ENCODE results near the gene MBD4. TPM values are rescaled to one million over a fixed set of nuclear protein-coding genes. Genes with fewer than 3 reads are reported as not detected.

MBD4 gene
- total RNA-seq, 1 experiment from 2014 or later, result 25.1 TPM

DNA sequence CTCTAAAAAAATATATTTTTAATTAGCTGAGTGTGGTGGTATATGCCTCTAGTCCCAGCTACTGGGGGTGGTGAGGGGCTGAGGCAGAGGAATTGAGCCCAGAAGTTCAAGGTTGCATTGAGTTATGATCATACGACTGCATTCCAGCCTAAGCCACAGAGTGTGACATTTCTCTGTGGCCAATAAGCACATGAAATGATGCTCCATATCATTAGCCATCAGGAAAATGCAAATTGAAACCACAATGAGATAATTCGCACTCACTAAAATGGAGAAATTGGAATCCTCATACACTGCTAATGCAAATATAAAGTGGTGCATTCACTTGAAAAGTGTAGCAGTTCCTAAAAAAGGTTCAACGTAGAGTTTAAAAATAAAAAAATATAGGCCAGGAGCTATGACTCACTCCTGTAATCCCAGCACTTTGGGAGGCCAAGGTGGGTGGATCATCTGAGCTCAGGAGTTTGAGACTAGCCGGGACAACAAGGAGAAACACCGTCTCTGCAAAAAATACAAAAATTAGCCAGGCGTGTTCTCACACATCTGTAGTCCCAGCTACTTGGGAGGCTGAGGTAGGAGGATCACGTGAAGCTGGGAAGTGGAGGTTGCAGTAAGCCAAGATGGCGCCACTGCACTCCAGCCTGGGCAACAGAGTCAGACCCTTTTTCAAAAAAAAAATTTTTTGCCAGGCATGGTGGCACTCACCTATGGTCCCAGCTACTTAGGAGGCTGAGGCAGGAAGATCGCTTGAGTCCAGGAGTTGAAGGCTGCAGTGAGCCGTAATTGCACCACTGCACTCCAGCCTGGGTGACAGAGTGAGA lies 35.4 kb upstream of the MBD4 start:
- H3K36me3 ChIP-seq (replicated peaks; ENCODE audit: control insufficient read depth, insufficient read depth, low read length), result peaks cover 3% of the 10 kb centered on the region
- H3K4me3 ChIP-seq (ENCODE audit: insufficient read depth, low read depth, low read length), result no peak overlapping the region
- H3K27me3 ChIP-seq (ENCODE audit: control insufficient read depth, insufficient read depth, low read length), result no peaks in the 10 kb centered on the region
- DNase-seq, result no peak

GRCh38 chr3:129473769-129474152 lies 34.0 kb upstream of the MBD4 start:
- H3K36me3 ChIP-seq (replicated peaks; ENCODE audit: control insufficient read depth, insufficient read depth, low read length), result peaks cover 5% of the 10 kb centered on the region
- no peaks in the 10 kb centered on the region for H3K27me3 ChIP-seq (ENCODE audit: control insufficient read depth, insufficient read depth, low read length)
- DNase-seq, result no peak
- no peak overlapping the region for H3K4me3 ChIP-seq (ENCODE audit: insufficient read depth, low read depth, low read length)

DNA sequence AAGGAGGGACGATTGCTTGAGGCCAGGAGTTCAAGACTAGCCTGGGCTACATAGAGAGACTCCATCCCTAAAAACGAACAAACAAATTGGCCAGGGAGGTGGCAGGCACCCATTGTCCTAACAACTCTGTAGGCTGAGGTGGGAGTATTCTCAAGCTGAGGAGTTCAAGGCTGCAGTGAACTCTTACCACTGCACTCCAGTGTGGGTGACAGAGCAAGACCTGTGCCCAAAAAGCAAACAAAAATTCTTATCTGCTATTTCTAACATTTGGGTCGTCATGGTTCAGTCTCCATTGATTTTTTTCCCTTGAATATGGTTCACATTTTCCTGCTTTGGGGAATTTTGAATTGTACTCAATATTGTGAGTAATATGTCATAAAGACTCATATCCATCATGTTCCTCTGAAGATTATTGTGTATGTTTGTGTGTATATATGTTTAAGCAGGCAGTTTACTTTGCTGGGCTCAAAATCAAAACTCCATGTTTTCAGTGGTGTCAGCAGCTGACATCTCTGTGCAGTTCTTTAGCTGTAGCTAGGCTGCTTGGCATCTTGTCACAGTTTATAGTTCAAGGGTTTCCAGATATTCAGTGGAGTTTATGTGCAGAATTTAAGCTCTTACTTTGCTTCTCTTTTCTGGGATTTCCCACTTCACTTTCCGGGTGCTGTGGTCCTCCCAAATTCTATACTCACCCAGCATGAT lies 33.5 kb upstream of the MBD4 start:
- DNase-seq, result no peak
- H3K36me3 ChIP-seq (replicated peaks; ENCODE audit: control insufficient read depth, insufficient read depth, low read length), result peaks cover 5% of the 10 kb centered on the region
- no peak overlapping the region for H3K4me3 ChIP-seq (ENCODE audit: insufficient read depth, low read depth, low read length)
- no peaks in the 10 kb centered on the region for H3K27me3 ChIP-seq (ENCODE audit: control insufficient read depth, insufficient read depth, low read length)

DNA sequence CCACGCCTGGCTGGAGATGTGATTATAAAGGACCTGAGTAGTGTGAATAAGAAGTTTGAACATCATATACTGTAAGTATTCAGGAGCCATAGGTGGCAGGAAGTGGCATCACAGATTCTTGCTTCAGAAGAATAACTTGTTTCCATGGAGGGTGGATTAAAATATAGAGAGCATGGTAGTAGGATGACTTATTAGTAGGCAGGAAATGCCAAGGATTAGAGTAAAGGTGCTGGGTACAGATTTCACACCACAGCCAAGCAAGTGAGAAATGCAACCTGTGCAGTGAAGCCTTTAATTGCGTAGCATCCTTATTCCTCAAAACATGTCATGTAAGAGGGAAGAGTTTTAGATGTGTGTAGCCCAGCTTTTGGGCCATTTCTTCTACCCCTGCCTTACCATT lies 31.1 kb upstream of the MBD4 start:
- peaks cover 5% of the 10 kb centered on the region for H3K36me3 ChIP-seq (replicated peaks; ENCODE audit: control insufficient read depth, insufficient read depth, low read length)
- no peak overlapping the region for H3K4me3 ChIP-seq (ENCODE audit: insufficient read depth, low read depth, low read length)
- no peaks in the 10 kb centered on the region for H3K27me3 ChIP-seq (ENCODE audit: control insufficient read depth, insufficient read depth, low read length)
- no peak for DNase-seq

GRCh38 chr3:129469026-129469425 lies 29.3 kb upstream of the MBD4 start:
- Histone ChIP-seq H3K27me3 (ENCODE audit: control insufficient read depth, insufficient read depth, low read length) (no peaks in the 10 kb centered on the region), H3K36me3 (replicated peaks; ENCODE audit: control insufficient read depth, insufficient read depth, low read length) (peaks cover 5% of the 10 kb centered on the region), H3K4me3 (ENCODE audit: insufficient read depth, low read depth, low read length) (no peak overlapping the region)
- DNase-seq, result no peak

DNA sequence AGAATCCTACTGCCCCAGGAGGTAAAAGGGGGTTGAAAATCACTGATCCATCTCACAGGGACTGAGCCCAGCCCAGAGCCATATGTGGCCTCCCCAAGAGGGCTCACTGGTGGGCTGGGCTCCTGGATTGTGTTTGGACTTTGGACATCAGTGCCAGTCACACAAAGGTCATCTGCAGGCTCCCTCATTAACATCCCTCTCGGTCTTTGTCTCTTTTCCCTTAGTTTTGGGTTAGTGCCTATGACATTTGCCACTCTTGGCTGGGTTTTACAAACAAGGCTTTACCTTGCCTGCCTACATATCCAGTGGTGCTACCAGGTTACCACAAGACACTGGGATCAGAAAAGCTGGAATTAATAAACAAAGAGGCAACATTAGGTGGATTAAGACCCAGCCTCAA lies 28.2 kb upstream of the MBD4 start:
- peaks cover 5% of the 10 kb centered on the region for H3K36me3 ChIP-seq (replicated peaks; ENCODE audit: control insufficient read depth, insufficient read depth, low read length)
- no peak overlapping the region for H3K4me3 ChIP-seq (ENCODE audit: insufficient read depth, low read depth, low read length)
- no peak for DNase-seq
- H3K27me3 ChIP-seq (ENCODE audit: control insufficient read depth, insufficient read depth, low read length), result no peaks in the 10 kb centered on the region

GRCh38 chr3:129463716-129464115 lies 24.0 kb upstream of the MBD4 start:
- no peak for DNase-seq
- Histone ChIP-seq H3K27me3 (ENCODE audit: control insufficient read depth, insufficient read depth, low read length) (no peaks in the 10 kb centered on the region), H3K36me3 (replicated peaks; ENCODE audit: control insufficient read depth, insufficient read depth, low read length) (peaks cover 1% of the 10 kb centered on the region), H3K4me3 (ENCODE audit: insufficient read depth, low read depth, low read length) (no peak overlapping the region)

GRCh38 chr3:129463094-129463493 lies 23.3 kb upstream of the MBD4 start:
- Histone ChIP-seq H3K4me3 (ENCODE audit: insufficient read depth, low read depth, low read length) (no peak overlapping the region), H3K36me3 (replicated peaks; ENCODE audit: control insufficient read depth, insufficient read depth, low read length) (peaks cover 1% of the 10 kb centered on the region), H3K27me3 (ENCODE audit: control insufficient read depth, insufficient read depth, low read length) (no peaks in the 10 kb centered on the region)
- no peak for DNase-seq

DNA sequence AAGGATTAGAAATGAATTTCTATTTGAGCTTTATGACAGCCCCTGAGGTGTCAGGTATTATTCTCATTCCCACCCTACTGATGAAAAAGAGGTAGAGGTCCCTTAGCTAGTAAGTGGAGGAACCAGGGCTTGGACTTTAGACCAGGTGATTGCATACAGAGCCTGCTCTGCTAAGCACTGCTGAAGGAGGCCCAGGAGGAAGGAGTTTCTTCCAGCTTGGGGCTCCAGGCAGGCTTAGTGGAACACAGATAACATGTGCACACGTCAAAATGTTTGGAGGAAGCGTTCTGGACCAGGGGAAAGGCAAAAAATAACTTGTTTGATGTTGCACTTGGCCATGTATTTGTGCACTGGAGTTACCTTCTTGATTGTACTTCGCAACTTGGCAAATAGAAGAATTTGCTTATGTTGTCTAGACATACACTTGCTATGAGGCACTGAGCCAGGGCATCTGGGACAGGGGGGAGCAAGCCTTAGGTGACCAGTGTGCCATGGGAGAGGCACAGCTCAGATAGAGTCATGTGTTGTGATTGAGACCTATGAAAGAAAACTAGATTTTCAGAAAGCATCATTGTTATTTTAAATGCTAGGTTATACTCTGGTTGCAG lies 22.7 kb upstream of the MBD4 start:
- no peaks in the 10 kb centered on the region for H3K27me3 ChIP-seq (ENCODE audit: control insufficient read depth, insufficient read depth, low read length)
- H3K4me3 ChIP-seq (ENCODE audit: insufficient read depth, low read depth, low read length), result no peak overlapping the region
- DNase-seq, result no peak
- peaks cover under 1% of the 10 kb centered on the region for H3K36me3 ChIP-seq (replicated peaks; ENCODE audit: control insufficient read depth, insufficient read depth, low read length)

- H3K36me3 ChIP-seq (replicated peaks; ENCODE audit: control insufficient read depth, insufficient read depth, low read length), result no peaks in the 10 kb centered on the region; the same call in 1 of the 2 replicates
- no peaks in the 10 kb centered on the region for H3K27me3 ChIP-seq (ENCODE audit: control insufficient read depth, insufficient read depth, low read length)
- no peak overlapping the region for H3K4me3 ChIP-seq (ENCODE audit: insufficient read depth, low read depth, low read length)
- no peak for DNase-seq
These were observed 21.9 kb upstream of the MBD4 start for GRCh38 chr3:129461461-129462146.

DNA sequence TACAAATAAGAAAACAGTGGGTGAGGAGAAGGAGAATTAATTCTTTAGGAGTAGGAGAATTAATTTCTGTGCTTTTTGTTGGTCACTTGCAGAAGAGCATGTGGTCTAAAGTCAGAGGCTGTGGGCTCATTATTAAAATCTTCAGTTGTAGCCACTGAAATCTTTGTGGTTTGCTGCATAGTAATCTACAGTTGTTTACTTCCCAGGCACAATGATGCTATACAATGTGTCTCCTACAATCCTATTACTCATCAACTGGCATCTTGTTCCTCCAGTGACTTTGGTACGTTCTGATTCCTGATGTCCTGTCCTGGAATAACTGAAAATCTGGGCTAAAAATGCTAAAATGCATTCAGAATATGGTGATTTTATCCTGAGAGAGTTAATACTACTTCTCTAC lies 21.3 kb upstream of the MBD4 start:
- Histone ChIP-seq H3K4me3 (ENCODE audit: insufficient read depth, low read depth, low read length) (no peak overlapping the region), H3K36me3 (replicated peaks; ENCODE audit: control insufficient read depth, insufficient read depth, low read length) (no peaks in the 10 kb centered on the region; the same call in 1 of the 2 replicates), H3K27me3 (ENCODE audit: control insufficient read depth, insufficient read depth, low read length) (no peaks in the 10 kb centered on the region)
- DNase-seq, result no peak

GRCh38 chr3:129460572-129460971 lies 20.8 kb upstream of the MBD4 start:
- no peaks in the 10 kb centered on the region for H3K27me3 ChIP-seq (ENCODE audit: control insufficient read depth, insufficient read depth, low read length)
- DNase-seq, result no peak
- H3K36me3 ChIP-seq (replicated peaks; ENCODE audit: control insufficient read depth, insufficient read depth, low read length), result no peaks in the 10 kb centered on the region; the same call in 1 of the 2 replicates
- no peak overlapping the region for H3K4me3 ChIP-seq (ENCODE audit: insufficient read depth, low read depth, low read length)

- H3K27me3 ChIP-seq (ENCODE audit: control insufficient read depth, insufficient read depth, low read length), result no peaks in the 10 kb centered on the region
- H3K36me3 ChIP-seq (replicated peaks; ENCODE audit: control insufficient read depth, insufficient read depth, low read length), result no peaks in the 10 kb centered on the region; the same call in 1 of the 2 replicates
- no peak overlapping the region for H3K4me3 ChIP-seq (ENCODE audit: insufficient read depth, low read depth, low read length)
- no peak for DNase-seq
These were observed 20.4 kb upstream of the MBD4 start for GRCh38 chr3:129460155-129460554.

DNA sequence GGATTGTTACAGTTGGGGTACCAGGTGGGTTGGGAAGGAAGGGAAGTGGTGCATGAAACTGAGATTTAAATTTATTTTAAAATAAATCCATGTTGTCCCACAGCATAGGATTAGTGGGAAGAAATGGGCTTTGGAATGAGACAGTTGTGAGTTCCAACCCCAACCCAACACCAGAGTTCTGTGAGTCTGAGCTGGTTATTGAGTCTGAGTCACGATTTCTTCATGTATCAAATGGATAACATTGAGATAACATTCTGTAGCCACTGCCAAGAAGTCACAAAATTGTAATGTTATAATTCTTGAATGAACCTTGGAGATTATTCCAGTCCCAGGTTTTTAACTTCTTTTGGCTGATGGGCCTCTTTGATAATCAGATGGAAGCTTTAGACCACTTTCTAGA lies 14.0 kb upstream of the MBD4 start:
- Histone ChIP-seq H3K36me3 (replicated peaks; ENCODE audit: control insufficient read depth, insufficient read depth, low read length) (no peaks in the 10 kb centered on the region; the same call in 1 of the 2 replicates), H3K4me3 (ENCODE audit: insufficient read depth, low read depth, low read length) (no peak overlapping the region), H3K27me3 (ENCODE audit: control insufficient read depth, insufficient read depth, low read length) (no peaks in the 10 kb centered on the region)
- no peak for DNase-seq
